ENCODE results near the gene ZNF740.
"Not testable (repeated sequence)": the region's sequence is repeated elsewhere in the genome, so short reads cannot be mapped to it uniquely, and the experiment has no call there.

ZNF740 gene

GRCh38 chr12:53180220-53180930 lies at the start of gene ZNF740, which contains the start of gene CSAD:
Gene ZNF740, plus strand, starts transcription at chr12:53180722. Its CDS starts 1,262 bp downstream, at chr12:53181984.
Gene CSAD, minus strand, starts transcription at chr12:53180925. Its CDS starts 7,455 bp downstream, at chr12:53173470.
- peak; percentile 97 to 99 for DNase-seq (ENCODE audit: low read depth in 2 of 2)

- no peak for DNase-seq (ENCODE audit: low read depth in 2 of 2)
These were observed 48.7 kb upstream of the ZNF740 start for GRCh38 chr12:53131844-53132243.

GRCh38 chr12:53133722-53134121 lies 46.8 kb upstream of the ZNF740 start:
- DNase-seq (ENCODE audit: low read depth in 2 of 2): no peak

- DNase-seq (ENCODE audit: low read depth in 2 of 2): no peak
These were observed 37.2 kb upstream of the ZNF740 start for GRCh38 chr12:53143355-53143754.

- no peak for DNase-seq (ENCODE audit: low read depth in 2 of 2)
These were observed 34.9 kb upstream of the ZNF740 start for GRCh38 chr12:53145383-53146260.

- DNase-seq (ENCODE audit: low read depth in 2 of 2): no peak
These were observed 33.3 kb upstream of the ZNF740 start for GRCh38 chr12:53147181-53147580.

- no peak for DNase-seq (ENCODE audit: low read depth in 2 of 2)
These were observed 32.9 kb upstream of the ZNF740 start for GRCh38 chr12:53147653-53148052.

GRCh38 chr12:53151039-53151438 lies 29.5 kb upstream of the ZNF740 start:
- no peak for DNase-seq (ENCODE audit: low read depth in 2 of 2)

GRCh38 chr12:53152390-53152789 lies 28.1 kb upstream of the ZNF740 start:
- no peak for DNase-seq (ENCODE audit: low read depth in 2 of 2)

GRCh38 chr12:53159195-53159839 lies 21.2 kb upstream of the ZNF740 start:
- peak; percentile 76 to 85 for DNase-seq (ENCODE audit: low read depth in 2 of 2)

GRCh38 chr12:53160000-53160399 lies 20.5 kb upstream of the ZNF740 start:
- no peak for DNase-seq (ENCODE audit: low read depth in 2 of 2)

GRCh38 chr12:53160673-53161072 lies 19.8 kb upstream of the ZNF740 start:
- DNase-seq (ENCODE audit: low read depth in 2 of 2): no peak

GRCh38 chr12:53161119-53161911 lies 19.2 kb upstream of the ZNF740 start:
- DNase-seq (ENCODE audit: low read depth in 2 of 2): no peak

- not testable (repeated sequence) for DNase-seq (ENCODE audit: low read depth in 2 of 2)
These were observed 17.5 kb upstream of the ZNF740 start for GRCh38 chr12:53163008-53163407.

GRCh38 chr12:53166837-53167236 lies 13.7 kb upstream of the ZNF740 start:
- no peak for DNase-seq (ENCODE audit: low read depth in 2 of 2)

GRCh38 chr12:53169644-53170043 lies 10.9 kb upstream of the ZNF740 start:
- no peak for DNase-seq (ENCODE audit: low read depth in 2 of 2)

- no peak for DNase-seq (ENCODE audit: low read depth in 2 of 2)
These were observed 10.3 kb upstream of the ZNF740 start for GRCh38 chr12:53170215-53170614.

GRCh38 chr12:53170876-53171724 lies 9.4 kb upstream of the ZNF740 start:
- DNase-seq (ENCODE audit: low read depth in 2 of 2): no peak

- no peak for DNase-seq (ENCODE audit: low read depth in 2 of 2)
These were observed 8.7 kb upstream of the ZNF740 start for GRCh38 chr12:53171725-53172329.

GRCh38 chr12:53172352-53172751 lies 8.2 kb upstream of the ZNF740 start:
- no peak for DNase-seq (ENCODE audit: low read depth in 2 of 2)

All from stimulated activated CD8-positive, alpha-beta memory T cell treated with anti-CD3 and anti-CD28 coated beads, Interleukin-7, amount 100 ng/mL, for 4 hours (primary cell).